HUES48 (cell line): ENCODE results near the gene HOXB9.

ENCODE experiments used
- H3K27ac ChIP-seq: one replicate; pipeline ENCODE4 v1.7.0; 2013; ENCODE audit warnings: low read depth, low read length, inconsistent platforms
- H3K27me3 ChIP-seq: 2 replicates; pipeline ENCODE4 v1.6.1; 2013; ENCODE audit warnings: mild to moderate bottlenecking, low read length; ENCODE audit not compliant: control insufficient read depth, insufficient read depth
- H3K36me3 ChIP-seq: 2 replicates; pipeline ENCODE4 v1.6.1; 2013; ENCODE audit warnings: low read length; ENCODE audit not compliant: control insufficient read depth, insufficient read depth
- H3K4me1 ChIP-seq: 2 replicates; pipeline ENCODE4 v1.6.1; 2013; ENCODE audit warnings: mild to moderate bottlenecking, low read length; ENCODE audit not compliant: control insufficient read depth, insufficient read depth
- H3K4me3 ChIP-seq: 2 replicates; pipeline ENCODE4 v1.5.1; 2013; ENCODE audit warnings: mild to moderate bottlenecking, low read depth, low read length
- H3K9ac ChIP-seq: 2 replicates; pipeline ENCODE4 v1.6.1; 2013; ENCODE audit warnings: mild to moderate bottlenecking, low read depth, low read length, moderate library complexity
- H3K9me3 ChIP-seq: 2 replicates; pipeline ENCODE4 v1.6.1; 2013; ENCODE audit warnings: low read length; ENCODE audit not compliant: control insufficient read depth, insufficient read depth

Gene HOXB9

GRCh38 chr17:48592057-48592514, 34.1 kb downstream of the HOXB9 start:
- H3K27me3 ChIP-seq: peaks cover 100% of the 10 kb centered on the region
- no peaks in the 10 kb centered on the region for H3K36me3 ChIP-seq
- no peak overlapping the region for H3K27ac ChIP-seq
- peaks cover 9% of the 10 kb centered on the region for H3K4me1 ChIP-seq
- H3K4me3 ChIP-seq: no peak overlapping the region
- no peak overlapping the region for H3K9ac ChIP-seq
- no peaks in the 10 kb centered on the region for H3K9me3 ChIP-seq

- no peaks in the 10 kb centered on the region for H3K36me3 ChIP-seq
- peaks cover 100% of the 10 kb centered on the region for H3K27me3 ChIP-seq
- H3K9ac ChIP-seq: no peak overlapping the region
- H3K9me3 ChIP-seq: no peaks in the 10 kb centered on the region
- H3K4me1 ChIP-seq: peaks cover 9% of the 10 kb centered on the region
- no peak overlapping the region for H3K27ac ChIP-seq
- H3K4me3 ChIP-seq: no peak overlapping the region
These were observed 34.7 kb downstream of the HOXB9 start for GRCh38 chr17:48591255-48592056.

- Histone ChIP-seq H3K4me1 (peaks cover 9% of the 10 kb centered on the region), H3K36me3 (no peaks in the 10 kb centered on the region), H3K27ac (no peak overlapping the region), H3K4me3 (no peak overlapping the region), H3K9ac (no peak overlapping the region), H3K27me3 (peaks cover 100% of the 10 kb centered on the region), H3K9me3 (no peaks in the 10 kb centered on the region)
These were observed 35.5 kb downstream of the HOXB9 start for GRCh38 chr17:48590607-48591161.

GRCh38 chr17:48589831-48590606, 36.1 kb downstream of the HOXB9 start, which contains the start of gene HOXB3:
Gene HOXB3 (minus strand): TSS chr17:48590241. CDS start chr17:48552474, 37,767 bp downstream.
- Histone ChIP-seq H3K4me3 (no peak within 1 kb of the TSS), H3K27me3 (peaks cover 100% of the 10 kb centered on the region), H3K36me3 (no peaks in the 10 kb centered on the region), H3K4me1 (peaks cover 9% of the 10 kb centered on the region), H3K9ac (no peak within 1 kb of the TSS), H3K9me3 (no peaks in the 10 kb centered on the region), H3K27ac (no peak within 1 kb of the TSS)

GRCh38 chr17:48589060-48589830, 36.9 kb downstream of the HOXB9 start:
- peaks cover 100% of the 10 kb centered on the region for H3K27me3 ChIP-seq
- no peaks in the 10 kb centered on the region for H3K9me3 ChIP-seq
- peaks cover 5% of the 10 kb centered on the region for H3K4me1 ChIP-seq
- no peak overlapping the region for H3K9ac ChIP-seq
- H3K4me3 ChIP-seq: no peak overlapping the region
- no peaks in the 10 kb centered on the region for H3K36me3 ChIP-seq
- no peak overlapping the region for H3K27ac ChIP-seq

- Histone ChIP-seq H3K9me3 (no peaks in the 10 kb centered on the region), H3K4me1 (0 out of 2 replicates have a peak, but pooled peaks cover 2% of the 10 kb centered on the region), H3K27me3 (peaks cover 100% of the 10 kb centered on the region), H3K9ac (no peak overlapping the region), H3K4me3 (no peak overlapping the region), H3K36me3 (no peaks in the 10 kb centered on the region), H3K27ac (no peak overlapping the region)
These were observed 37.6 kb downstream of the HOXB9 start for GRCh38 chr17:48588528-48588927.

- no peak overlapping the region for H3K4me3 ChIP-seq
- H3K36me3 ChIP-seq: no peaks in the 10 kb centered on the region
- H3K27me3 ChIP-seq: peaks cover 100% of the 10 kb centered on the region
- no peaks in the 10 kb centered on the region for H3K4me1 ChIP-seq
- H3K27ac ChIP-seq: no peak overlapping the region
- H3K9ac ChIP-seq: no peak overlapping the region
- H3K9me3 ChIP-seq: no peaks in the 10 kb centered on the region
These were observed 38.1 kb downstream of the HOXB9 start for GRCh38 chr17:48588074-48588415.

GRCh38 chr17:48587276-48588073, 38.7 kb downstream of the HOXB9 start:
- no peaks in the 10 kb centered on the region for H3K4me1 ChIP-seq
- H3K27ac ChIP-seq: no peak overlapping the region
- H3K27me3 ChIP-seq: peaks cover 100% of the 10 kb centered on the region
- no peak overlapping the region for H3K9ac ChIP-seq
- H3K36me3 ChIP-seq: no peaks in the 10 kb centered on the region
- H3K4me3 ChIP-seq: no peak overlapping the region
- H3K9me3 ChIP-seq: no peaks in the 10 kb centered on the region

GRCh38 chr17:48586355-48587258, 39.6 kb downstream of the HOXB9 start:
- Histone ChIP-seq H3K27ac (no peak overlapping the region), H3K36me3 (no peaks in the 10 kb centered on the region), H3K9me3 (no peaks in the 10 kb centered on the region), H3K4me1 (no peaks in the 10 kb centered on the region), H3K9ac (no peak overlapping the region), H3K27me3 (peaks cover 100% of the 10 kb centered on the region), H3K4me3 (no peak overlapping the region)
